ENCODE results near the gene CIB4. TPM values are rescaled to one million over a fixed set of nuclear protein-coding genes. Genes with fewer than 3 reads are reported as not detected.
"Not testable (repeated sequence)": the region's sequence is repeated elsewhere in the genome, so short reads cannot be mapped to it uniquely, and the experiment has no call there.

The CIB4 gene
- total RNA-seq, 1 donor from 2014 or later: not detected

GRCh38 chr2:26571316-26571715, 69.8 kb downstream of the CIB4 start:
- intact Hi-C loops (cut with micrococcal nuclease): no loop called here

GRCh38 chr2:26570083-26570430, 71.1 kb downstream of the CIB4 start:
- intact Hi-C loops (cut with micrococcal nuclease): no loop called here

GRCh38 chr2:26569216-26570082, 71.7 kb downstream of the CIB4 start:
- intact Hi-C loops (cut with micrococcal nuclease): no loop called here

- intact Hi-C loops (cut with micrococcal nuclease): no loop called here
Measured at GRCh38 chr2:26568076-26568890, 72.9 kb downstream of the CIB4 start.

- intact Hi-C loops (cut with micrococcal nuclease): no loop called here
Measured at GRCh38 chr2:26567534-26567933, 73.6 kb downstream of the CIB4 start.

- intact Hi-C loops (cut with micrococcal nuclease): not testable (repeated sequence)
Measured at GRCh38 chr2:26566731-26567130, 74.4 kb downstream of the CIB4 start.

- intact Hi-C loops (cut with micrococcal nuclease): no loop called here
Measured at GRCh38 chr2:26566081-26566375, 75.1 kb downstream of the CIB4 start.

GRCh38 chr2:26564121-26564644, 77.0 kb downstream of the CIB4 start:
- intact Hi-C loops (cut with micrococcal nuclease): no loop called here

GRCh38 chr2:26563686-26564085, 77.5 kb downstream of the CIB4 start:
- intact Hi-C loops (cut with micrococcal nuclease): no loop called here

- intact Hi-C loops (cut with micrococcal nuclease): no loop called here
Measured at GRCh38 chr2:26562811-26563645, 78.1 kb downstream of the CIB4 start.

GRCh38 chr2:26561918-26562810, 79.0 kb downstream of the CIB4 start:
- intact Hi-C loops (cut with micrococcal nuclease): no loop called here

- intact Hi-C loops (cut with micrococcal nuclease): no loop called here
Measured at GRCh38 chr2:26561376-26561775, 79.8 kb downstream of the CIB4 start.

GRCh38 chr2:26560892-26561291, 80.3 kb downstream of the CIB4 start:
- intact Hi-C loops (cut with micrococcal nuclease): no loop called here

GRCh38 chr2:26559556-26559955, 81.6 kb downstream of the CIB4 start:
- intact Hi-C loops (cut with micrococcal nuclease): no loop called here

- intact Hi-C loops (cut with micrococcal nuclease): no loop called here
Measured at GRCh38 chr2:26559044-26559405, 82.1 kb downstream of the CIB4 start.

- intact Hi-C loops (cut with micrococcal nuclease): no loop called here
Measured at GRCh38 chr2:26558271-26559043, 82.7 kb downstream of the CIB4 start.

GRCh38 chr2:26557244-26557925, 83.8 kb downstream of the CIB4 start:
- intact Hi-C loops (cut with micrococcal nuclease): no loop called here

GRCh38 chr2:26556309-26557243, 84.6 kb downstream of the CIB4 start:
- intact Hi-C loops (cut with micrococcal nuclease): no loop called here
